Sigmoid colon (tissue), 4 donors: ENCODE measurements around the gene ACLY.

ENCODE experiments used
- POLR2AphosphoS5 ChIP-seq, 4 donors: sonication (generic); formaldehyde crosslinking; IDR thresholded peaks; one replicate each; pipeline ENCODE4 v1.6.1; 2017; ENCODE audit warnings: antibody characterized with exemption in 4 of 4
- TF ChIP-seq, protein P1 (sequence below), 4 experiments: fragments of 450-650 bp in 3 of 4; fragments of 200-600 bp in 1 of 4; IDR thresholded peaks; one replicate each; pipeline ENCODE4 v1.5.1; 2016 to 2019; ENCODE audit warnings: antibody characterized with exemption in 4 of 4, mild to moderate bottlenecking in 3 of 4, moderate library complexity in 2 of 4

DNA sequence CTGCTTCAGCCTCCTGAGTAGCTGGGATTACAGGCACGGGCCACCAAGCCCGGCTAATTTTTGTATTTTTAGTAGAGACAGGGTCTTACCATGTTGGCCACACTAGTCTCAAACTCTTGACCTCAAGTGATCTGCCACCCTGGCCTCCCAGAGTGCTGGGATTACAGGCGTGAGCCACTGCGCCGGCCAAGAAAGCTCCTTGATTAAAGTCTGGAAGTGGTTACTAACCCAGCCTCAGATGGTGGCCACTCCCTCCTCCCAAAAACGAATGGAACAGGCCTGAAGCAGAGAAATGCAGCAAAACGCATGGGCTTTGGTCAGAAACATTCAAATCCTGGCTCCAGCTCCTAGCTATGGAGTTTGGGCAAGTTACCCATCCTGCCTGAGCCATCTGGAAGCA, 94.7 kb downstream of the ACLY start:
- no peak for TF ChIP-seq POLR2AphosphoS5 (IDR thresholded peaks at IDR 0.05)
- TF ChIP-seq, protein P1, sequence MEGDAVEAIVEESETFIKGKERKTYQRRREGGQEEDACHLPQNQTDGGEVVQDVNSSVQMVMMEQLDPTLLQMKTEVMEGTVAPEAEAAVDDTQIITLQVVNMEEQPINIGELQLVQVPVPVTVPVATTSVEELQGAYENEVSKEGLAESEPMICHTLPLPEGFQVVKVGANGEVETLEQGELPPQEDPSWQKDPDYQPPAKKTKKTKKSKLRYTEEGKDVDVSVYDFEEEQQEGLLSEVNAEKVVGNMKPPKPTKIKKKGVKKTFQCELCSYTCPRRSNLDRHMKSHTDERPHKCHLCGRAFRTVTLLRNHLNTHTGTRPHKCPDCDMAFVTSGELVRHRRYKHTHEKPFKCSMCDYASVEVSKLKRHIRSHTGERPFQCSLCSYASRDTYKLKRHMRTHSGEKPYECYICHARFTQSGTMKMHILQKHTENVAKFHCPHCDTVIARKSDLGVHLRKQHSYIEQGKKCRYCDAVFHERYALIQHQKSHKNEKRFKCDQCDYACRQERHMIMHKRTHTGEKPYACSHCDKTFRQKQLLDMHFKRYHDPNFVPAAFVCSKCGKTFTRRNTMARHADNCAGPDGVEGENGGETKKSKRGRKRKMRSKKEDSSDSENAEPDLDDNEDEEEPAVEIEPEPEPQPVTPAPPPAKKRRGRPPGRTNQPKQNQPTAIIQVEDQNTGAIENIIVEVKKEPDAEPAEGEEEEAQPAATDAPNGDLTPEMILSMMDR (IDR thresholded peaks at IDR 0.05), result no peak
